Fibroblast of skin of left biceps (primary cell): ENCODE data around the gene XAB2.

Experiments
- DNase-seq, 2 experiments: peaks; one replicate each; pipeline ENCODE4 v3.0.0-alpha.2; 2013; ENCODE audit warnings: low read depth in 2 of 2

The XAB2 gene

GRCh38 chr19:7611541-7612279 is 17.6 kb downstream of the XAB2 start:
- DNase-seq, result no peak

DNA sequence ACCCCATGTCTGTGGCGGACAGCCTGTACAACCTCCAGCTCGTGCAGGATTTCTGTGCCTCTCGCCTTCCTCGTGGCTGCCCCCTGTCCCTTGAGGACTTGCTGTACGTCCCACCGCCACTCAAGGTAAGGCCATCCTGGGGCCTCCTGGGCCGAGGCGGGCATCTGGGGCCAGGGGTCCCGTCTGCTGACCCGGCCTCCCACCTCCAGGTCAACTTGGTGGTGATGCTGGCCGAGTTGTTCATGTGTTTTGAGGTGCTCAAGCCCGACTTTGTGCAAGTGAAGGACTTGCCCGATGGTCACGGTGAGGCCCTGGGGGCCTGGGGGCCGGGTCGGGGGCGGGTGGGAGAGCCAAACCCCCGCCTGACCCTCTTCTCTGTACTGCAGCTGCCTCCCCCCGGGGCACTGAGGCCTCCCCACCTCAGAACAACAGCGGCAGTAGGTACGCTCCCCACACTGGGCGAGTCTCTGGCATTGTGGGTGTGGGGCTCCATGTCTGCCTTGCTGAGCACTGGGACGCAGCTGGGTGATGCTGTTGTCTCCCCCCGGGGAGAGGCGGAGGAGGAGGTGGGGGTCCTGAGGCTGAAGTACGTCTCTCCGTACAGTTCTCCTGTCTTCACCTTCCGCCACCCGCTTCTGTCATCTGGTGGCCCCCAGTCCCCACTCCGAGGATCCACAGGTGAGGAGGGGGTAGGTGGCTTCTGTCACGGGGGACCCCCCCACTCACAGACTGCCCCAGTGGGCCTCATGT is 18.7 kb downstream of the XAB2 start:
- DNase-seq, result no peak

GRCh38 chr19:7607874-7608560 is 21.3 kb downstream of the XAB2 start:
- no peak for DNase-seq

DNA sequence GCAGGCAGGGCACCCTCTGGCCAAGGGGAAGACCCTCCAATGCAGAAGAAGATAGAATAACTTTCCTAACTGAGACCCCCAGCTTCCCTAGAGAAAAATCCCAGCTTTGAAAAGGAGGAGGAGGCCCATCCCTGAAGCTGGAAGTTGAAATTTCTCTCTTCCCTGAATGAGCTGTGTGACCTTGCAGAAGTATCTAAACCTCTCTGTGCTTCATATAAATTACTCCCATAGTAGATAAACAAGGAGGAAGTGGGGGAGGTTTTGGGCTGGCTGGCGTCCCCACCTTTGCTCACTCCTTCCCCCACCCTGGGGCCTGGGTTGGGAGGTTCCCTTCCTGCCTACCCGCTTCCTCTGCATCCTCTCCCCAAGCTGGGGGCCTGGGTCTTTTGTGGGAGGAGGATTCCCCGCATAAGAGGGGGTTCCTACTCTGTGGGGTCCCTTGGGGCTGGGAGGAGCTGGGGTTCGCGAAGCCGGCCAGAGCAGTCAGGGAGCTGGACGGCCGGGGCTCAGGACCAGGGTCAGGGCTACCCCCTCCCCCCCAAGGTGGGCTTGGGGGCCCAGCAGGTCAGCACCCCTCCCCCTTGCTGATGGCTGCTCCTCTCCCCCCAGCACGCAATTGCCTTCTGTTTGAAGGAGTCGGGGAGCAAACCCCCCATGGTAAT is 22.0 kb downstream of the XAB2 start:
- DNase-seq, result no peak

DNA sequence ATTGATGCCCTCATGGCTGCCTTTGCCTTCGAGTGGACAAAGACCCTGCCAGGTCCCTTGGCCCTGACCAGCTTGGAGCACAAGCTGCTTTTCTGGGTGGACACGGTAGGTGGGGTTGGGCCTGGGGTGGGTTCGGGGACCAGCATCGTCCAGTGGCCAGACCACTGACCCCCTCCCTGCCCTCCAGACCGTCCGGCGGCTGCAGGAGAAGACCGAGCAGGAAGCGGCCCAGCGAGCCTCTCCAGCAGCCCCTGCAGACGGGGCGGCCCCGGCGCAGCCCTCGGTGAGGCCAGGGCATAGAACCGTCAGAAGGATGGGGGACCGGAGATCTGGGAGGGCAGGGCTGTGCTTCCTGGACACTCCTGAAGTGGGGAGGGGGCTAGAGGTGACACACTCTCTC is 23.1 kb downstream of the XAB2 start:
- DNase-seq, result no peak

GRCh38 chr19:7605490-7606222 is 23.7 kb downstream of the XAB2 start:
- no peak for DNase-seq

GRCh38 chr19:7603919-7604318 is 25.4 kb downstream of the XAB2 start:
- no peak for DNase-seq

DNA sequence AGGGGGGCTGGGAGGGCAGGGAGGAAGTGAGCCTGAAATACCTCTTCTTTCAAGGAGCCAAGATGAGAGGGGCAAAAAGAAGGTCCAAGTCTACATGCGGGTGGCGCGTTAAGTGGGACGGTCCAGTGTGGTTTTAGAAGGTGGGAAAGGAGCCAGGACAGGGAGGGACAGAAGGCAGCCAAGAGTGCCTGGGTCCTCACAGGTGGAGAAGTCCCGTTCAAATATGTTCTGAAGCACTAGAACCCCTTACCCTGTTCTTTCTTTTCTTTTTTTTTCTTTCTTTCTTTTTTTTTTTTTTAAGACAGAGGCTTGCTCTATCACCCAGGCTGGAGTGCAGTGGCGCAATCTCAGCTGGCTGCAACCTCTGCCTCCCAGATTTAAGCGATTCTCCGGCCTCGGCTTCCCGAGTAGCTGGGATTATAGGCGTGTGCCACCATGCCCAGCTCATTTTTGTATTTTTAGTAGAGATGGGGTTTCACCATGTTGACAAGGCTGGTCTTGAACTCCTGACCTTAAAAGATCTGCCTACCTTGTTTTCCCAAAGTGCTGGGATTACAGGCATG is 26.3 kb downstream of the XAB2 start:
- DNase-seq, result no peak

GRCh38 chr19:7602240-7602934 is 27.0 kb downstream of the XAB2 start:
- no peak for DNase-seq

- DNase-seq, result no peak
These were observed 28.6 kb downstream of the XAB2 start for GRCh38 chr19:7600721-7601120.

- no peak for DNase-seq
These were observed 31.2 kb downstream of the XAB2 start for GRCh38 chr19:7598180-7598579.

GRCh38 chr19:7597689-7598088 is 31.7 kb downstream of the XAB2 start:
- DNase-seq, result no peak

- DNase-seq, result no peak
These were observed 33.0 kb downstream of the XAB2 start for GRCh38 chr19:7596211-7596937.

DNA sequence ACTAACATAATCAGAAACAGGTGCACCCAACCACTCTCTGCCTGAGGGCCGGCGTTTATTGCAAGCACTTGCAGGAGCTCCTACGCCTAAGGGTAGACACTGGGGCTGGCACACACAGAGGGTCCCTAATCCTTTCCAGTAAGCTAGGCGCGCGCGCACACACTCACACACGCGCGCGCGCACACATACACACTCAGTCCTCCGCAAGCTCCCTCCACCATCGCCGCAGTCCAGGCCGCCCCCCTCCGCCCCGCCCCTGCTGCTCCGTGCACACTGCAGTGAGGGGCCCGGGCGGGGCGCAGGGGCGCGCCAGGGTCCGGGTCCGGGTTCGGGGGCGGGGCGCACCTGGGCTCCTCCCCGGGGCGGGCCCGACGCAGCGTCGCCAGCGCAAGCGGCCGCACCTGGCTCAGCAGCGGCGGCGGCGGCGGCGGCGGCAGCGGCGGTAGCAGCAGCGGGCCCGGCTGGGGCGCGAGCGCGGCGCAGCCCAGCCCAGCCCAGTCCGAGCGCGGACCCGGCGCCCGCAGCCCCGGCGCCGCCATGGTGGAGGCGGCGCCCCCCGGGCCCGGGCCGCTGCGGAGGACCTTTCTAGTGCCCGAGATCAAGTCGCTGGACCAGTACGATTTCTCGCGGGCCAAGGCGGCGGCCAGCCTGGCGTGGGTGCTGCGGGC is 33.7 kb downstream of the XAB2 start, which contains the start of gene CAMSAP3:
CAMSAP3 (plus strand) TSS at position 398 of the 668 bp plus-strand sequence; CDS start at position 538, 140 bp downstream.
- DNase-seq, result no peak

DNA sequence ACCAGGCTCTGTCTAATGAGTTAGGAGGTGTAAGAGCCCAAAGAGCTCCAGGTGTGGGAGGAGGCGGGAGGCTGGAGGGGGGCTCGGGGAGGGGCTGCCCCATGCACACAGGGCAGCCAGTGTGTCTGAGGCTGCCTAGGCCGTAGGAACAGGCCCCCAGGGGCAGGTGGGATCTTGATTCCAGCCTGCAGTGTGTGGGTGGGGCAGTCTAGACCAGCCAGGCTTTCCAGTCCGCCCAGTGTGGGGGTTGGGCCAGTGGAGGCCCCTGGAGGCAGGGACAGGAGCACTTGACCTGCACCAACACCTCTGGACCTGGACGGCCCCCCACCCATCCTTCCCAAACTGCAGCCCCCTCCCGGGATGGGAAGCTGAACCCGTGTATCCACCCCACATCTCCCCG is 39.1 kb downstream of the XAB2 start:
- no peak for DNase-seq

- no peak for DNase-seq
These were observed 39.5 kb downstream of the XAB2 start for GRCh38 chr19:7589822-7590221.

DNA sequence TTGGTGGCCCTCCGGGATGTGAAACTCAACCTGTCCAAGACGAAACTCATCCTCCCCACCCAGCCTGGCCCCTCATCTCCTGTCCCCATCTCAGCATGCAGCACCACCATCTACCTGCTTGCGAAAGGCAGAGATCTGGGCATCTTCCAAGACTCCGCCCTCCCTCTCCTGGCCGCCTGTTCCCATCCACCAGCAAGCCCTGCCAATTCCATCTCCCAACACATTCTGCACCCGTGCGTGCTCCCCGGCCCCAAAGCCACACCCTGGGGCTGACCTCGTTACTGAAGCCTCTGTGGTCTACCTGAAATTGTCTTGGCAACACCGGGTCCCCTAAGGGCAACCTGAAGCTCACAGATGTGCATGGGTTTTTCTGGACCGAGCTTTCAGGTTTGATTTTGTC is 46.9 kb downstream of the XAB2 start:
- no peak for DNase-seq

DNA sequence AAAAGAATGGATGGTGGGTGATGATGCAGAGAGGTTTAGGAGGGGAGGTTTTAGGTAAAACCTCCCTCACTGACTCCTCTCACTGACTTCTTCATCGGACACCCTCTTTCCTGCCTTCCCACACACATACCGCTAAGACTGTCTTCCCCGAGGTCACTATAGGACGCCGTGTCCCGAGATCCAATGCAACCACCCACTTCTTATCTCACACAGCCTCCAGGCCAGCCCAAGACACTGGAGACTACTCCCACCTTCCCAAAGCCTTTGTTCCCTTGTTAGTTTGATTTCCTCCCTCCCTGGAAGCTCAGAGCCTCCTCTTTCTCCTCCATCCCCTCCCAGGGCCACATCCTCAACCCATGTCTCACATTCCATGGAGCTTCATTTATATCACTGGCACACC is 50.2 kb downstream of the XAB2 start:
- no peak for DNase-seq

- no peak for DNase-seq
These were observed 51.2 kb downstream of the XAB2 start for GRCh38 chr19:7578127-7578526.
